Measurements from ENCODE around the gene PDPN. TPM values are rescaled to one million over a fixed set of nuclear protein-coding genes. Genes with fewer than 3 reads are reported as not detected.

Gene PDPN
- total and polyA plus RNA-seq, 5 donors from 2014 or later = not detected

DNA sequence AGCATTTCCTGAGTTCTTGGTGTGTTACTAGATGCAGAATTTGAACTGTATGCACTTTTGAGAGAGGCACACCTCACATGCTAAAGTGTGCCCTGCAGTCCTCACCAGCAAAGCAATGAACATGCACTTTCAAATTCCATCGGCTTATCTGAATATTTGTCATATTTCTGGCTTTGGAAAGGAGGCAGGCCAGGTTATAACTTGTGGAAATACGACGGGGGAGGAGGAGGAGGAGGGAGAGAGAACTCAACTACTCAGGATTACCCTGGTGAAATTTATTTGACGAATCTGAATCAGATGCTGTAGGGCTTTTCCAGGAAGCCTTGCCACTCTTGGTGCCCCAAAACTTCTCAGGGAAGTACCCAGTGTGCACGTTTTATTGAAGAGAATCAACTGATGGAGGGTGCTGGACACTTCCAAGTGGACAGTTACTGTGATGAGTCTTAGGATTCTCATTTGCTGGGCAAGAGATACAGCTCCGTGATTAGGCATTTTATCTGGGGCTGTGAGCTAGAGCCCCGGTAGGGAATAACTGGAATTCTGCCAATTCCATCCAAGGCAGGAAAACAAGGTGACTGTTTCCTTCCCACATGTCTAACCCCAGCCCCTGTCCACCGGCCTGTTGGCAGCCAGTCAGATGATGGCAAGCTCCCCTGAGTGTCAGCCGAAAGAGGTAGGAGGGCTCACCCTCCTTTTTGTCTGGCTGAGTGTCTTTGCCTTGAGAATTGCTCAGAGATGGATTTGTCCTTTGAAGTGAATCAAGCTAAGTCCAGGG, 3.8 kb downstream of the PDPN start:
- Mint-ChIP-seq H3K9me3 (peaks cover 0 to 3% (median 0%) of the 10 kb centered on the region in 7 donors), H3K4me1 (no peaks in the 10 kb centered on the region), H3K36me3 (peaks cover 3% of the 10 kb centered on the region), H3K4me3 (no peak overlapping the region), H3K27me3 (peaks cover 29% of the 10 kb centered on the region), H3K27ac (no peak overlapping the region)
- DNase-seq = no peak
- no peaks in the 10 kb centered on the region for H3K4me1 ChIP-seq (ENCODE audit: control insufficient read depth, insufficient read depth, low read length, poor library complexity, severe bottlenecking)
- no peaks in the 10 kb centered on the region for H3K9me3 ChIP-seq (ENCODE audit: control insufficient read depth in 2 of 2, low read length in 2 of 2)
- H3K27me3 ChIP-seq (ENCODE audit: control insufficient read depth, insufficient read depth, low read length) = peaks cover 15% of the 10 kb centered on the region
- no peak for ATAC-seq (ENCODE audit: low read depth in 2 of 2)
- H3K36me3 ChIP-seq (ENCODE audit: control insufficient read depth, insufficient read depth, low read length) = no peaks in the 10 kb centered on the region
- H3K4me3 ChIP-seq (ENCODE audit: low read depth, low read length) = no peak overlapping the region
- H3K27ac ChIP-seq (ENCODE audit: insufficient read depth, low read length, poor library complexity, severe bottlenecking) = no peak overlapping the region

DNA sequence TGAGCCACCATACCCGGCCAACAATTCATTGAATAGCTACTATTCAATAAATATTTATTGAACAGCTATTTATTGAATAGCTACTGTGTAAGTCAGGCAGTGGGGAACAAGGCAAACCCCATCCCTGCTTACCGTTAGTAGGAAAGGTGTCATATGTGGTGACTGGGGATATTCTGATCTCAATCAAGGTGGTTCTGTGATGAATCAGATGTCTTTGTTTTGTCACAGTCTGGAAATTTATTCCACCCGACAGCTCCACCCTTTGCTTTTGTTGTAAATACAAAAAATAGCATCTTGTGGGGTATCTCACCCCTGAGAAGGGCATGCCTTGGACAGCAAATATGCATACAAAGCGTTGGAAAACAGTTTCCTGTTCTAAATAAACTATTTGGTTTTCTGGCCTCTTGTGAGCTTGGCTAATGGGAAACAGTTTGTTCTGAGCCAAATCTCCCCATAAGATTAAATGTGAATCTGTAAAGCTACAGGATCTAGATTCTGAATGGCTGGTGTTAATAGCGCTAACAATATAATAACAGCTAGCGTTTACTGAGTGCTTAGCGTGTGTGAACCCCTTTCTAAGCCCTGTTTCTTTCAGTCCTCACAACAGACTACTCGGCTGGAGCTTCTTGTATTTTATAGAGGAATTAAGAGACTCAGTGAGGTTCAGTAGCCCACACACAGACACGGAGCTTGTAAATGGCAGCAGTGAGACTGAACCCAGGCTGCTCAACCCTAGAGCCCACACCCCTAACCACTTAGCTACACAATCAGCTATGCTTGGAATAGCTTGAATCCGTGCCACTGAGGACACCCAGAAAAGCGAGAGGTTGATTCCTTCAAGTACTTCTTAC, 5.5 kb downstream of the PDPN start:
- H3K27me3 Mint-ChIP-seq = peaks cover 29% of the 10 kb centered on the region

DNA sequence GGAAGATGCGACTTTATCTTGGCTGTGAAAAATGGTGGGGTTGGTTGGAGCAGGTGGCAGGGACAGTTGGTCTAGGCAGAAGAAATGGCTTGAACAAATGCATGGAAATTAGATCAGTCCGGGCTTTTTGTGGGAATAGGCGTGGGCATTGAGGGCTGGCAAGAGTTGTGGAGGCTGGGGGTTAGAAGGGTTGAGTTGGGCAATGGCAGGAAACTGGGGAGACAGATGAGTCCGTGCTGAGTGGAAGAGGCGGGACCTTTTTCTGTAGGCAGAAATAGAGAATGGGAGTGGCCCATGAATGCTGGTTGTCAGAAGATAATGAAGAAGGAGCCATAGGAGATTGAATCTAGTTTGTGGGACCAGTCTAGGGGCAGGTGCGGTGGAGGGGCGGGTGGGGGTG, 6.9 kb downstream of the PDPN start:
- peaks cover 0 to 3% (median 0%) of the 10 kb centered on the region in 7 donors for H3K9me3 Mint-ChIP-seq
- H3K36me3 Mint-ChIP-seq = peaks cover 3% of the 10 kb centered on the region
- DNase-seq = no peak
- H3K27me3 Mint-ChIP-seq = peaks cover 17% of the 10 kb centered on the region
- H3K4me3 ChIP-seq (ENCODE audit: low read depth, low read length) = no peak overlapping the region
- no peak overlapping the region for H3K27ac Mint-ChIP-seq
- no peaks in the 10 kb centered on the region for H3K4me1 ChIP-seq (ENCODE audit: control insufficient read depth, insufficient read depth, low read length, poor library complexity, severe bottlenecking)
- no peak overlapping the region for H3K4me3 Mint-ChIP-seq
- no peaks in the 10 kb centered on the region for H3K9me3 ChIP-seq (ENCODE audit: control insufficient read depth in 2 of 2, low read length in 2 of 2)
- no peak overlapping the region for H3K27ac ChIP-seq (ENCODE audit: insufficient read depth, low read length, poor library complexity, severe bottlenecking)
- no peaks in the 10 kb centered on the region for H3K4me1 Mint-ChIP-seq
- peaks cover 6% of the 10 kb centered on the region for H3K27me3 ChIP-seq (ENCODE audit: control insufficient read depth, insufficient read depth, low read length)
- H3K36me3 ChIP-seq (ENCODE audit: control insufficient read depth, insufficient read depth, low read length) = no peaks in the 10 kb centered on the region
- no peak for ATAC-seq (ENCODE audit: low read depth in 2 of 2)

More for the DNA sequence above, 5.5 kb downstream of the PDPN start:
- H3K4me3 Mint-ChIP-seq = no peak overlapping the region
- peaks cover 13% of the 10 kb centered on the region for H3K27me3 ChIP-seq (ENCODE audit: control insufficient read depth, insufficient read depth, low read length)
- peaks cover 3% of the 10 kb centered on the region for H3K36me3 Mint-ChIP-seq
- no peaks in the 10 kb centered on the region for H3K4me1 ChIP-seq (ENCODE audit: control insufficient read depth, insufficient read depth, low read length, poor library complexity, severe bottlenecking)
- ATAC-seq (ENCODE audit: low read depth in 2 of 2) (no peak), DNase-seq (no peak)
- H3K36me3 ChIP-seq (ENCODE audit: control insufficient read depth, insufficient read depth, low read length) = no peaks in the 10 kb centered on the region
- H3K4me3 ChIP-seq (ENCODE audit: low read depth, low read length) = no peak overlapping the region
- no peak overlapping the region for H3K27ac Mint-ChIP-seq
- no peak overlapping the region for H3K27ac ChIP-seq (ENCODE audit: insufficient read depth, low read length, poor library complexity, severe bottlenecking)
- H3K4me1 Mint-ChIP-seq = no peaks in the 10 kb centered on the region
- no peaks in the 10 kb centered on the region for H3K9me3 ChIP-seq (ENCODE audit: control insufficient read depth in 2 of 2, low read length in 2 of 2)
- H3K9me3 Mint-ChIP-seq = peaks cover 0 to 3% (median 0%) of the 10 kb centered on the region in 7 donors

DNA sequence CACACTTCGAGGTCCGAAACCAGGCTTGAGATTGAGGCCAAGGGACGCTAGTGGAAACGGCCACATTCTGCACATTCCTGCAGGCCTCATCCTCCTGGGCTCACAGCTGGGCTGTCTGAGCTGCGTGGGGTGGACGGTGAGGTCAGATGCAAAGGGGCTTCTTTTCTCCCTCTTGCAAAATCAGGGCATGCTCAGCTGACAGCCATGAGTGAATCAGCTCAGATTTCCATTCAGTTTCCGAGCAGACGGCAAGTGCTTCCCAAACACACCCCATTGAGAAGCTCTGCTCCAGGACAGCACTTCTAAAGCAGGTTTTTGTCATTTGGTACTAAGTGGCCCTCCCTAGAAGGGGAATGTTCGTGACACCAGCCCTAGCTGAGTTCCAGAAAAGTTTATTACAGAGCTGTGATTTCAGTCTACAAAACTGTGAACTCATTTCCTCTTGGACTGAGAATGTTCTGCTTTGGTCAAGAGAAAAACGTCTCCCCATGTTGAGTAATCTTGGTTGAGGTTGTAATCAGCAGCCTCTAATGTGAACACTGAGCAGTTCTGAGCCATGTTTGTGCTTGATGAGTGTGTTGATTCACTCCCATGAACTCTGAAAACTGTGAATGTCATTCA, 10.0 kb downstream of the PDPN start:
- ATAC-seq (ENCODE audit: low read depth in 2 of 2) (no peak), DNase-seq (no peak)
- peaks cover 0 to 3% (median 0%) of the 10 kb centered on the region in 7 donors for H3K9me3 Mint-ChIP-seq

DNA sequence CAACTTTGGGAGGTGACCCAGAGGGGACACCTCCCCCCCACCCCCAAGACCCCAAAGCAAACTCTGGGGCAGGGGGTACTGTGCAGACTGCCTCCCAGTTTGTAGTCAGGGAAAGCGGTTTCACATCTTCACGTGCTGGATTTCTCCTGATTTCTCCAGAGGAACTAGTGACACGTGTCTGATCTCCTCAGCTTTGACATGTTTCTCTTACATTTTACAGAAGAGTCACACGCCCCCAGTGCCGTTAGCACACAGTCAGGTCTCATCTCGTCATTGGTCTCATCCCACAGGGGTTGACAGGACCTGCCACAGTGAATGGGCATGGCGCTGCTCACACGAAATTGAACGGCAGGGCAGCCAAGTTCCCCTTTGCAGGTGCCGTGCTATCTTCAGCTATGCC, 11.8 kb downstream of the PDPN start:
- Mint-ChIP-seq H3K4me1 (no peaks in the 10 kb centered on the region), H3K27me3 (peaks cover 4% of the 10 kb centered on the region), H3K27ac (no peak overlapping the region), H3K9me3 (peaks cover 0 to 3% (median 0%) of the 10 kb centered on the region in 7 donors), H3K4me3 (no peak overlapping the region), H3K36me3 (peaks cover 3% of the 10 kb centered on the region)
- H3K4me3 ChIP-seq (ENCODE audit: low read depth, low read length) = no peak overlapping the region
- ATAC-seq (ENCODE audit: low read depth in 2 of 2) (no peak), DNase-seq (no peak)
- no peaks in the 10 kb centered on the region for H3K36me3 ChIP-seq (ENCODE audit: control insufficient read depth, insufficient read depth, low read length)
- H3K4me1 ChIP-seq (ENCODE audit: control insufficient read depth, insufficient read depth, low read length, poor library complexity, severe bottlenecking) = no peaks in the 10 kb centered on the region
- H3K27ac ChIP-seq (ENCODE audit: insufficient read depth, low read length, poor library complexity, severe bottlenecking) = no peak overlapping the region
- H3K9me3 ChIP-seq (ENCODE audit: control insufficient read depth in 2 of 2, low read length in 2 of 2) = no peaks in the 10 kb centered on the region
- no peaks in the 10 kb centered on the region for H3K27me3 ChIP-seq (ENCODE audit: control insufficient read depth, insufficient read depth, low read length)

More for the DNA sequence above, 10.0 kb downstream of the PDPN start:
- Histone ChIP-seq H3K4me3 (ENCODE audit: low read depth, low read length) (no peak overlapping the region), H3K27ac (ENCODE audit: insufficient read depth, low read length, poor library complexity, severe bottlenecking) (no peak overlapping the region), H3K4me1 (ENCODE audit: control insufficient read depth, insufficient read depth, low read length, poor library complexity, severe bottlenecking) (no peaks in the 10 kb centered on the region), H3K27me3 (ENCODE audit: control insufficient read depth, insufficient read depth, low read length) (no peaks in the 10 kb centered on the region), H3K36me3 (ENCODE audit: control insufficient read depth, insufficient read depth, low read length) (no peaks in the 10 kb centered on the region), H3K9me3 (ENCODE audit: control insufficient read depth in 2 of 2, low read length in 2 of 2) (no peaks in the 10 kb centered on the region)
- Mint-ChIP-seq H3K4me3 (no peak overlapping the region), H3K27me3 (peaks cover 4% of the 10 kb centered on the region), H3K4me1 (no peaks in the 10 kb centered on the region), H3K36me3 (peaks cover 3% of the 10 kb centered on the region), H3K27ac (no peak overlapping the region)

DNA sequence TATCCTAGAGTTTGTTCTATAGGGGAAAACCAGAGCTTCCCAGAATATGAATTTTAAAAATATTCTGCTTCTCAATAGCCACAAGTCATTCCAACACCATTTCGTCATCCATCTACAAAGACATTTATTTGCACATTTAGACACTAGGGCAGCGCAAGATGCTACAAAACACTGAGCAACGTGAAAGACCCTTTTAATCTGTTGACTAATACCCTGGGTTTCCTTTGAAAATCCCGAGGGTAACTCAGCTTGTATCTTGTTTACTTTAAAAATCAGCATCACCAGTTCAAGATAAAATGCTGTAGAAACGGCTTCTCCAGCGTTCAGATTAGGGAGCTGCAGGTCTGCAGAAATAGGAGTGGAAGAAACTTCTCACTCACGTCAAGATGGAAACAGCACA, 13.5 kb downstream of the PDPN start:
- DNase-seq (no peak), ATAC-seq (ENCODE audit: low read depth in 2 of 2) (no peak)
- H3K4me1 ChIP-seq (ENCODE audit: control insufficient read depth, insufficient read depth, low read length, poor library complexity, severe bottlenecking) = no peaks in the 10 kb centered on the region
- no peaks in the 10 kb centered on the region for H3K36me3 ChIP-seq (ENCODE audit: control insufficient read depth, insufficient read depth, low read length)
- H3K27me3 Mint-ChIP-seq = peaks cover 4% of the 10 kb centered on the region
- H3K9me3 Mint-ChIP-seq = peaks cover 0 to 2% (median 0%) of the 10 kb centered on the region in 7 donors
- no peak overlapping the region for H3K4me3 Mint-ChIP-seq
- H3K27ac Mint-ChIP-seq = no peak overlapping the region
- H3K27ac ChIP-seq (ENCODE audit: insufficient read depth, low read length, poor library complexity, severe bottlenecking) = no peak overlapping the region
- H3K36me3 Mint-ChIP-seq = no peaks in the 10 kb centered on the region
- no peaks in the 10 kb centered on the region for H3K9me3 ChIP-seq (ENCODE audit: control insufficient read depth in 2 of 2, low read length in 2 of 2)
- no peaks in the 10 kb centered on the region for H3K27me3 ChIP-seq (ENCODE audit: control insufficient read depth, insufficient read depth, low read length)
- no peaks in the 10 kb centered on the region for H3K4me1 Mint-ChIP-seq
- H3K4me3 ChIP-seq (ENCODE audit: low read depth, low read length) = no peak overlapping the region

DNA sequence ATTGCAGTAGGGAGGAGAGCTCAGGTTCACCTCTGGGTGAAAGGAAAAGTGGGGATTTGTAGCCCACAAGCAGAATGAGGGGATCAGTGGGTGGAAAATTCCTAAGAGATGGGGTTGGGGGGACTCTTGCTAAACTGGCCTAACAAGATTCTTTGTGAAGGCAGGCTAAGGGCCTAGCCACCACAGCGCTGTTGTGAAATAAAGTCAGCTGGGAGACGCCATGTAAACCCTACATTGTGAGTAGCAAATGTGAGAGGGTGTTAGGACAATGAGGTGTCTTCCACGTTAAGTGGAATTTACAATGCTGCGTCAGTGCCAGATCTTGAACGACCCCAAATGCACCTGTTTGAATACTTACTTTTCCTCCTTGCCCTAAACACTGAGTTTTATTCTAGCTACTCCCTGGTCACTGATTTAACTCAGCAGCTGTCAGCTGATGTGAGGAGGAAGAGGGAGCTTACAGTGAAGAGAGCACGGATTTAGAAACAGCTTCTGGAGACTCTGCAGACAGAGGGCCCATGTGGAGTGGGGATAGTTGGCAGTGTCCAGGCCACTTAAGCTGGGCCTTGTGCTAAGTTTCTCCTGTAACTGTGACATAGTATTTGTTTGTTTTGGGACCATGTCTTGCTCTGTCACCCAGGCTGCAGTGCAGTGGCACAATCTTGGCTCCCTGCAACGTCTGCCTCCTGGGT, 17.3 kb downstream of the PDPN start:
- Histone ChIP-seq H3K27ac (ENCODE audit: insufficient read depth, low read length, poor library complexity, severe bottlenecking) (no peak overlapping the region), H3K9me3 (ENCODE audit: control insufficient read depth in 2 of 2, low read length in 2 of 2) (no peaks in the 10 kb centered on the region), H3K27me3 (ENCODE audit: control insufficient read depth, insufficient read depth, low read length) (no peaks in the 10 kb centered on the region), H3K36me3 (ENCODE audit: control insufficient read depth, insufficient read depth, low read length) (no peaks in the 10 kb centered on the region), H3K4me1 (ENCODE audit: control insufficient read depth, insufficient read depth, low read length, poor library complexity, severe bottlenecking) (no peaks in the 10 kb centered on the region), H3K4me3 (ENCODE audit: low read depth, low read length) (no peak overlapping the region)
- DNase-seq (no peak), ATAC-seq (ENCODE audit: low read depth in 2 of 2) (no peak)
- Mint-ChIP-seq H3K9me3 (peaks cover 0 to 2% (median 0%) of the 10 kb centered on the region in 7 donors), H3K36me3 (no peaks in the 10 kb centered on the region), H3K27me3 (peaks cover 4% of the 10 kb centered on the region), H3K4me3 (no peak overlapping the region), H3K4me1 (no peaks in the 10 kb centered on the region), H3K27ac (no peak overlapping the region)
